GM19455 (cell line): ENCODE results near the gene TNRC6C.

ENCODE experiments used
- ATAC-seq: cut with Tn5 transposase; IDR thresholded peaks from one replicate; pipeline ENCODE4 v1.9.1; 2021; ENCODE audit not compliant: unreplicated experiment

The TNRC6C gene

DNA sequence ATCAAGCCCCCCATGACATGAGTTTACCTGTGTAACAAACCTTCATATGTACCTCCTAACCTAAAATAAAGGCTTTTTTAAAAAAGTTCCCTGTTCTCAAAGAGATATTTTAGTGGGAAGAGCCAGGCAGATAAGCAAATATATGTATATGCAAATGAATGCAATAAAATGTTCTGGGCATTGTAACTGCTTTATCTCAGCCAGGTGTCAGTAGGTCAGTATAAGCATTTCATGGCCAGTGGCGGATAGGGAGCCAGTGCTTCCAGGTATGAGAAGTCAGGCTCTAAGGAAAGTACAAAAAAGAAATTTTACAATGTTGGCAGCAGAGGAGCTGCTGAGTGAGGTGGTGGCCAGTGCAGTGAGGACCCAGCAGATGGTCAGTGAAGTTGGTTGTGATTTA lies 53.9 kb downstream of the TNRC6C start:
- ATAC-seq = no peak

DNA sequence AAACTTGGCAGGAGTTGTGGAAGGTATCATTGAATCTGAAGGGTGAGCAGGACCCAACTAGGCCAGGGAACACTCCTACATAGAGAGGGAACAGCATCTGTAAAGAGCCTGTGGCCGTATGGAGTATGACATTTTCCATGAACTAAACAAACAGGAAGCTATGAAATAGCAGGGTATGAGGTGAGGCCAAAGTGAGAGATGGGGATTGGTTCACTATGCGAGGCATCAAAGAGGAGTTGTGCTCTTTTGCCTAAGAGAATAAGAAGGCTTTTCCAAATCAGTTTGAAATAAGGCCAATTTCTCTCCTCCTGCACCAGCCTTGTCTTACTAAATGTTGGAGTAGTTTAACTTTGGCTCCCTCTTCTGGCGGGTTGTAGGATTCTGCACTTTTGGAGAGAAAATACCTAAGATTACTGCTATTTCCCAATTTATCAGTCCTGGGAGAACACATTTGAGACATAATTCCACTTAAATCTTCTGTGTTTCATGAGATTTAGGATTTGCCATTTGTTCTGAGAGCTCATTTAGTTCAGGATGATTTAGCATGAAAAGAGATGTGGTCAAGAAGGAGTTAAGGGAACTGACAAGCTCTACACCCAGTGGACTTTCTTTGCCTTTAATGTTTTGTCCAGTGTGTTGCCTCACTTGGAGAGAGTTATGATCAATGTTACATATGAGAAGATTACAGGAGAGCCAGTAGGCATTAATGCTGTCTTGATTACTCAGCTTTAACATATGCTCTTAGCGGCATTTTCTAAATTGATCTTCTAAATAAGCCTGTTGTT lies 55.4 kb downstream of the TNRC6C start:
- ATAC-seq = no peak

GRCh38 chr17:78014646-78015045 lies 56.1 kb downstream of the TNRC6C start:
- no peak for ATAC-seq

GRCh38 chr17:78016852-78017251 lies 58.3 kb downstream of the TNRC6C start:
- no peak for ATAC-seq

GRCh38 chr17:78019367-78019975 lies 61.0 kb downstream of the TNRC6C start:
- ATAC-seq = no peak

- ATAC-seq = no peak
These were observed 61.6 kb downstream of the TNRC6C start for GRCh38 chr17:78019976-78020716.

GRCh38 chr17:78020717-78021108 lies 62.2 kb downstream of the TNRC6C start:
- no peak for ATAC-seq

- ATAC-seq = no peak
These were observed 63.9 kb downstream of the TNRC6C start for GRCh38 chr17:78022425-78022824.

- no peak for ATAC-seq
These were observed 64.5 kb downstream of the TNRC6C start for GRCh38 chr17:78023042-78023441.

- ATAC-seq = no peak
These were observed 67.9 kb downstream of the TNRC6C start for GRCh38 chr17:78026381-78026780.

DNA sequence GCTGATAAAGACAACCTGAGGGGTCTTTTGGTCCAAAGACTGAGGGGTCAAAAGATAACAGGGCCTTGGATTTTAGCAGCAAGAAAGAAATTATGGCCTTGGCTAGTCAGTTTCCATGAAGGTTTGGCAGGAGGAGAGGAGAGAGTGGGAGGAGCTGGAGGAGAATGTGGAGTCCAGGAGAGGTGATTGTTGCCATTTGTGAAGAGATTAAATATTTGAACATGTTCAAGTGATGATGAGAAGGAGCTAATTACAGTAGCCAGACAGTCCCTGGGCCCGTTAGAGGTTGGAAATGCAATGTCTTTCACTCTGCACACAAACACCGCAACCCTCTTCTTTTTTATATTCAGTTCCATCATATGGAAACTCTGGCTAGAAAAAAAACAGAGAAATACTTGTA lies 68.6 kb downstream of the TNRC6C start:
- ATAC-seq = no peak

DNA sequence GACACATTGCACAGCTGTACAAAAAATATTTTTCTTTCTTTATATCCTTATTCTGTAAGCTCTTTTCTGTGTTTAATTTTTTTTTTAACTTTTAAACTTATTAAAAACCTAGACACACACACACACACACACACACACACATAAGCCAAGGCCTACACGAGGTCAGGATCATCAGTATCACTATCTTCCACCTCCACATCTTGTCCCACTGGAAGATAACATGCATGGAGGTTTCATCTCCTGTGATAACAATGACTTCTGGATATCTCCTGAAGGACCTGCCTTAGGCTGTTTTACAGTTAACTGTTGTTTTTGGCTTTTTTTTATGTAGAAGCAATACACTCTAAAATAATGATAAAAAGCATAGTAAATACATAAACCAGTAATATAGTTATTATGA lies 71.2 kb downstream of the TNRC6C start:
- no peak for ATAC-seq

DNA sequence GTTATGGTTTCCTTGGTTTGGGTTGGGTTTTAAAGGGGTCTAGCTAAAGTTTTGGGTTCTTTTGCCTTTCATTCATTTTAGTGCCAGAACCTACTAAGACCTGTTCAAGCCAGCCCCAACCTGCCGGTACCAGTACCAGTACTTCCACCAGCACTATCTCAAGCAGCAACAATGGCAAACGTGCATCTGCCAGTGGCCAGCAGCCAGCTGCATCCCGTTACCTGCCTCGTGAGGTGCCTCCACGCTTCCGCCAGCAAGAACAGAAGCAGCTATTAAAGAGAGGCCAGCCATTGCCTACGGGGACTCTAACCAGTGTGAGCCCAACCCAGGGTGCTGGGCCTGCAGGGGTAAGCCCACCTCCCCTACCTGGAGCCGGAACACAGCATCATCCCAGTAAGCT lies 72.9 kb downstream of the TNRC6C start:
- no peak for ATAC-seq

- ATAC-seq = no peak
These were observed 73.7 kb downstream of the TNRC6C start for GRCh38 chr17:78032166-78032565.

DNA sequence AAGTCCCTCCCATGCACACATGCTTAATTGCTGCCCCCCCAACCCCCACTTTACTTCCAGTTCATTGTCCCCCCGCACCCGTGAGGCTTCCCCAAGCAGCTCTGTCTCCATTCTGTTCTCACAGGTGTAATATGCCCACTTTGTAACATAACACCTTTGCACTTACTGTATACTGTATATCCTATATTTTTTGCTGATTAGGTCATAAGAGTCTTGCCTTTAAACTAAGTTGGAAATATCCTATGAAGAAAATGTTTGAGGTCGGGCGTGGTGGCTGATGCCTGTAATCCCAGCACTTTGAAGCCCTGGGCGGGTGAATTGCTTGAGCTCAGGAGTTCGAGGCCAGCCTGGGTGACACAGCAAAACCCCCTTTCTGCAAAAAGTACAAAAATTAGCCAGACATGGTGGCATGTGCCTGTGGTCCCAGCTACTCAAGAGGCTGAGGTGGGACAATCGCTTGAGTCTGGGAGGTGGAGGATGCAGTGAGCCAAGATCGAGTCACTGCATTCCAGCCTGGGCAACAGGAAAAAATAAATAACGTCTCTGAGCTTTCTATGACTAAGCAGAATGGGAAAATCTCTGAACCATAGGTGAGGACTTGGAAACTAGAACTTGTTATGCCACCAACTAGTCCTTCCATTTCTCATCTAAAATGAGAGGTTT lies 76.1 kb downstream of the TNRC6C start:
- ATAC-seq = no peak

GRCh38 chr17:78037280-78037679 lies 78.8 kb downstream of the TNRC6C start:
- ATAC-seq = no peak

DNA sequence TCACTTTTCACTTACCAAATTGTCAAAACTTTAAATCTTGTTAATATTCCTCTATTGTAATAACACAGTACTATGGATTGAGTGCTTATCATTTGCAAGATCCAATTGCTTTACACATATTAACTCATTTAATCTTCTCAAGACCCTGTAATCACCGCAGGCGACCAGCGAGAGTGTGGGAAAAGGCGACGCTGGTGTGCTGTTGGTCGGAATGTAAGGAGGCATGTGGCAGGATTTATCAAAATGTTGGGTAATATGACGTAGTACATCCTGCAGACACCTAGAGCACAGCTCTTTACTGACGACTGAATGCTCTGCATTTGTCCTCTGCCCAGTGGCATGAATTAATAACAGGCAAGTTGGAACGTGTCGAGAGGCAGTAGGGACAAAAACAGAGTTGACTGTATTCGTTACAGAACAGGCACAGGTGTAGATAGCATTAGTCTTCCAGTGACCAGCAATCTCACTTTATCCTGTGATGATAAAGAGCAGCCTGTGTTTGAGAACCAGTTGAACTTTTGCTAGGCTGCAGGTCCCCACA lies 80.3 kb downstream of the TNRC6C start:
- ATAC-seq = no peak

GRCh38 chr17:78039581-78039980 lies 81.1 kb downstream of the TNRC6C start:
- ATAC-seq = no peak

GRCh38 chr17:78040440-78041385 lies 82.2 kb downstream of the TNRC6C start:
- ATAC-seq = no peak
